Lower lobe of right lung (tissue), 2 donors: ENCODE measurements around the gene RNPEPL1. TPM values are rescaled to one million over a fixed set of nuclear protein-coding genes. Genes with fewer than 3 reads are reported as not detected.

ENCODE experiments used
- ATAC-seq, 2 donors: fragments of 200-7000 bp; cut with Tn5 transposase; one replicate each; pipeline ENCODE4 v1.9.1; 2020 to 2022; ENCODE audit warnings: mild to moderate bottlenecking in 2 of 2, moderate library complexity in 2 of 2
- DNase-seq: peaks from one replicate; pipeline ENCODE4 v3.0.0-alpha.2; 2020
- H3K27ac ChIP-seq: fragments of 200-600 bp; one replicate; pipeline ENCODE4 v1.8.0; 2022
- H3K27me3 ChIP-seq: fragments of 200-600 bp; one replicate; pipeline ENCODE4 v1.8.0; 2022; ENCODE audit warnings: low read depth
- H3K36me3 ChIP-seq: fragments of 200-600 bp; one replicate; pipeline ENCODE4 v1.8.0; 2022; ENCODE audit warnings: mild to moderate bottlenecking
- H3K4me1 ChIP-seq: fragments of 200-600 bp; one replicate; pipeline ENCODE4 v1.8.0; 2022
- H3K4me3 ChIP-seq: fragments of 200-600 bp; one replicate; pipeline ENCODE4 v1.8.0; 2022; ENCODE audit warnings: mild to moderate bottlenecking
- H3K9me3 ChIP-seq: fragments of 200-600 bp; one replicate; pipeline ENCODE4 v1.8.0; 2022
- CTCF ChIP-seq: fragments of 200-600 bp; IDR thresholded peaks from one replicate; pipeline ENCODE4 v1.8.0; 2022; ENCODE audit warnings: antibody characterized with exemption, mild to moderate bottlenecking
- intact Hi-C: fragments of 100-400 bp; cut with DNase I; formaldehyde crosslinking; loops from one replicate; pipeline ENCODE4 v1.11.0; 2022
- total RNA-seq: library from RNA; stranded (reverse); fragmentation: NEBNext Ultra II Directional; extraction: Animal tissue kit (Norgen Biotek cat#: 25700); gene quantifications from one replicate; pipeline ENCODE4 v1.2.1, GENCODE V29; 2021
- donor health status: DM: no; HTN: yes; CAD: no; lungs with severe emphysema.

The RNPEPL1 gene
- total RNA-seq, 1 donor from 2014 or later, result 102 TPM

DNA sequence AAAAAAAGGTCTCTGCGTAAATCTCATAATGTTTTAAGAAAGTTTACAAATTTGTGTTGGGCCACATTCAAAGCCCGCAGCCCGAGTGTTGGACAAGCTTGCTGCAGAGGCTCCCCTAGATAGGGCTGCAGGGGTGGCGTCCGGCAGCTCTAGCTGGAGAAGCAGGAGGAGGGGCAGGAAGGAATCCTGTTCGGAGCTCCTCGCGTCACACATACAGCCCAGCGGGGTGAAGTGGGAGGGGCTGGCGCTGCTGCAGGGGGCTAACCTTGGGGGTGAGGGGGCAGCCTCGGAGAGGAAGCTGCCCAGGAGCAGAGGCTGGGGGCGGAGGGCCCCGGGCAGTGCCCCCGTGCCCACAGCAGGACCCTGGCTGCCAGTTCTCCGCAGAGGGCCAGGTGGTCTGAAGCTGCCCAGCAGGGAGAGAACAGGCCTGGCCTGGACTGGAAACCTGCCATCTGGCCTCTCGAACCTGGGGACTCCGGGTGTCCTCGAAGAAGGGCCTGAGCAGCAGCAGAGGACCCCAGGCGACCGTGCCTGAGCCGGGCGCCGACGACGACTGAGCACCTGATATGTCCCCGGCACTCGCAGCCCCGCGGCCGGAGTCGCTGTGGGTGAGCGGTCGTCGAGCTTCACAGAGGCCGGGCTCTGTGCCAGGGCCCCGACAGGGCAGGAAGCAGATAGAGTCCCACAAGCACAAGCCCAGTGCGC lies 54.4 kb downstream of the RNPEPL1 start:
- H3K27me3 ChIP-seq, result no peaks in the 10 kb centered on the region
- TF ChIP-seq CTCF, result no peak
- H3K4me3 ChIP-seq, result no peak overlapping the region
- no peaks in the 10 kb centered on the region for H3K36me3 ChIP-seq
- no peaks in the 10 kb centered on the region for H3K9me3 ChIP-seq
- H3K4me1 ChIP-seq, result peaks cover 42% of the 10 kb centered on the region
- ATAC-seq (no peak), DNase-seq (peak; percentile 60)
- intact Hi-C loops, result no loop called here
- no peak overlapping the region for H3K27ac ChIP-seq

- TF ChIP-seq CTCF, result no peak
- intact Hi-C loops, result no loop called here
- no peak overlapping the region for H3K4me3 ChIP-seq
- H3K27ac ChIP-seq, result no peak overlapping the region
- ATAC-seq (no peak), DNase-seq (peak; percentile 46)
- H3K27me3 ChIP-seq, result no peaks in the 10 kb centered on the region
- H3K4me1 ChIP-seq, result peaks cover 42% of the 10 kb centered on the region
- no peaks in the 10 kb centered on the region for H3K9me3 ChIP-seq
- no peaks in the 10 kb centered on the region for H3K36me3 ChIP-seq
Measured at GRCh38 chr2:240623531-240624010, 55.3 kb downstream of the RNPEPL1 start.

DNA sequence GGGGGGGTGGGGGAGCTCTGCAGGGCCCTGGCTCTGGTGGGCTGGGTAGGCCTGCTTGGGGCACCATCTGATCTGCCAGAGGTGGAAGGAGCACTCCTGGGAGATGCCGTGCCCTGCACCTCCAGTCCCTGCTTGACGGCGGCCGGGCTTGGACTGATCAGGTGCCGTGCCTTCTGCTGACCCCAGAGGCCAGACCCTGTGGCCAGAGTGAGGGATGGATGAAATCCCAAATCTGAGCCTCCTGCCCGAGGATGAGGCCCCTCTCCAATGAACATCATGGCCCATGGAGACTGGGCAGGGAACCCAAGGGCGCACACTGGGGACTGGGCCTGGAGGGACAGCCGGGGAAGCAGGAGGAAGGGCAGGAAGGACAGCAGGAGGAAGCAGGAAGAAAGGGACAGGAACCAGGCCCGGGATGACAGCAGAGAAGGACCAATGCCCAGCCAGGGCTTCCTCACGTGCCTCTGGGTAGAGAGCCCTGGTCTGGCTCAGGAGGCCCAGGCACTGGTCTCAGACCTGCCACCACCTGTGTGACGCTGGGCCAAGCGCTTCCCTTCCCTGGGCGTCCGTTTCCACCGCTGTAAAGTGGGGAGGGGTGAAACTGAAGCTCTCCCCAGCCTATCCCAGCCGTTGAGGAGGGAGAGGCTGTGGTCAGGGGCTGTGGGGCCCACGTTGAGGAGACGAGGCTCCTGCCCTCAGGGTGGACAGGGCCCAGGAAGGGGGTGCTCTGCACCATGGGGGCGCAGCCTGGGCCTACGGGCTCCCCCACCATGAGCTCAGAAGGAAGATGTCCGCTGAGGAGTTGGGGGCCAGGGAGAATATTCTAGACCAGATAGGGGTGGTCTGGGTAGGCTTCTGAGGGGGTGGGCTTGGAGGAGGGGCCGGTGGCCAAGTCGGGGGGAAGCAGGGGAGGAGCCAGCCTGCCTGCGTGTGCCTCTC lies 56.0 kb downstream of the RNPEPL1 start:
- DNase-seq (peak; percentile 45), ATAC-seq (peak in 1 of 2 donors; percentile 2)
- intact Hi-C loops, result no loop called here
- H3K4me1 ChIP-seq, result peaks cover 42% of the 10 kb centered on the region
- no peaks in the 10 kb centered on the region for H3K36me3 ChIP-seq
- H3K27me3 ChIP-seq, result no peaks in the 10 kb centered on the region
- H3K27ac ChIP-seq, result peak overlapping the region; percentile 24
- TF ChIP-seq CTCF, result no peak
- H3K4me3 ChIP-seq, result no peak overlapping the region
- no peaks in the 10 kb centered on the region for H3K9me3 ChIP-seq

GRCh38 chr2:240624950-240625621 lies 56.8 kb downstream of the RNPEPL1 start, which contains the start of gene GPR35:
TSS of gene GPR35 (plus strand) at chr2:240625480. CDS start at chr2:240629953, 4,473 bp downstream.
- no peaks in the 10 kb centered on the region for H3K36me3 ChIP-seq
- no peaks in the 10 kb centered on the region for H3K9me3 ChIP-seq
- no peak within 1 kb of the TSS for H3K4me3 ChIP-seq
- H3K27ac ChIP-seq, result peak within 1 kb of the TSS; percentile 47
- peaks cover 39% of the 10 kb centered on the region for H3K4me1 ChIP-seq
- DNase-seq, result peak; percentile 80
- TF ChIP-seq CTCF, result no peak
- no peaks in the 10 kb centered on the region for H3K27me3 ChIP-seq
- peak; percentile 41 to 66 for ATAC-seq
- intact Hi-C loops, result no loop called here
